ENCODE results near the gene RBP5.

RBP5 gene

DNA sequence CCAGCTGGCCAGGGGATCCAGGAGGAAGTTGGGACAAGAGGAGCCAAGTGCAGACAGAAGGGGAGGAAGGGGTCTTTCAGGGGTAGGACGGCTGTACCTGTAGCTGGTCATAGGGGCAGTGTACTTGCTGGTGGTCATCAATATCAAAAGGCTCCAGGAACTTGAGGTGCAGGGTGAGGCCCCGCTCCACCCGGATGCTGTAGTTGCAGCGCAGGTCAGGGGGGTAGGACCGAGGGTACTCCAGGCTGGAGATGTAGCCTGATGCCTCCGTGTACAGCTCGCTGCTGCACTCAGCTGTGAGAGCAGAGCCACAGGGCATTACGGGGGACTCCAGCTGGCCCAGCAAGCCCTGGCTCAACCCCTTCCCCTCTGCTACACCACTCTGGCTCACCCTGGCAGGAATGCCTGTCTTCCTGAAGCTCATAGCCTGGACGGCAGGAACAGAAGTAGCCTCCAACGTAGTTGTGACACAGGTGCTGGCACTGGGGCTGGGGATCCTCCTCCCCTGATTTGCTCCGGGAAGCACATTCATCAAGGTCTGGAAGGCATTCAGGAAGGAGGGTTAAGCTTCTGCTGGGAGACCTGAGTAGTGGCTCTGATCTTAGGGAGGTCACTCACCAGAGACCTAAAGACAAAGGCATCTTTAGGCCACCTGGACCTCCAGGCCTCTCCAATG, 39.4 kb downstream of the RBP5 start:
- no peak overlapping the region for H3K4me3 ChIP-seq (ENCODE audit: low read depth, low read length)
- TF ChIP-seq, protein P1, sequence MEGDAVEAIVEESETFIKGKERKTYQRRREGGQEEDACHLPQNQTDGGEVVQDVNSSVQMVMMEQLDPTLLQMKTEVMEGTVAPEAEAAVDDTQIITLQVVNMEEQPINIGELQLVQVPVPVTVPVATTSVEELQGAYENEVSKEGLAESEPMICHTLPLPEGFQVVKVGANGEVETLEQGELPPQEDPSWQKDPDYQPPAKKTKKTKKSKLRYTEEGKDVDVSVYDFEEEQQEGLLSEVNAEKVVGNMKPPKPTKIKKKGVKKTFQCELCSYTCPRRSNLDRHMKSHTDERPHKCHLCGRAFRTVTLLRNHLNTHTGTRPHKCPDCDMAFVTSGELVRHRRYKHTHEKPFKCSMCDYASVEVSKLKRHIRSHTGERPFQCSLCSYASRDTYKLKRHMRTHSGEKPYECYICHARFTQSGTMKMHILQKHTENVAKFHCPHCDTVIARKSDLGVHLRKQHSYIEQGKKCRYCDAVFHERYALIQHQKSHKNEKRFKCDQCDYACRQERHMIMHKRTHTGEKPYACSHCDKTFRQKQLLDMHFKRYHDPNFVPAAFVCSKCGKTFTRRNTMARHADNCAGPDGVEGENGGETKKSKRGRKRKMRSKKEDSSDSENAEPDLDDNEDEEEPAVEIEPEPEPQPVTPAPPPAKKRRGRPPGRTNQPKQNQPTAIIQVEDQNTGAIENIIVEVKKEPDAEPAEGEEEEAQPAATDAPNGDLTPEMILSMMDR (IDR thresholded peaks at IDR 0.05; ENCODE audit: low read depth, low read length): no peak

DNA sequence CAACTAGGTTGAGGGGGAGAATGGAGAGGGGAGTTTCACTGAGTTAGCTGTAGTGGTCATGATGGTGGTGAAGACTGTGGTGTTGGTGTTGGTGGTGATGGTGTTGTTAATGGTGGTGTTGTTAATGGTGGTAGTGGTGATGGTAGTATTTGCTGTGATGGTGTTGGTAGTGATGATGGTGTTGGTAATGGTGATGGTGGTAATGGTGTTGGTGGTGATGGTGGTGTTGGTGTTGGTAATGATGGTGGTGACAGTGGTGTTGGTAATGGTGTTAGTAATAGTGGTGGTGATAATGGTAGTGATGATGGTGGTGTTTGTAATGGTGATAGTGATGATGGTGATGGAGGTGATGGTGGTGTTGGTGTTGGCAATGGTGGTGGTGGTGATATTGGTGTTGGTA, 45.6 kb downstream of the RBP5 start:
- Histone ChIP-seq H3K9me3 (no peaks in the 10 kb centered on the region), H3K4me1 (no peaks in the 10 kb centered on the region), H3K4me3 (ENCODE audit: low read depth, low read length) (no peak overlapping the region), H3K36me3 (no peaks in the 10 kb centered on the region), H3K27me3 (peaks cover 4% of the 10 kb centered on the region; the same call in 1 of the 2 replicates)
- TF ChIP-seq, protein P1 (IDR thresholded peaks at IDR 0.05; ENCODE audit: low read depth, low read length): no peak
- no peak for DNase-seq

More for the DNA sequence above, 39.4 kb downstream of the RBP5 start:
- no peak for DNase-seq
- no peaks in the 10 kb centered on the region for H3K36me3 ChIP-seq
- no peaks in the 10 kb centered on the region for H3K9me3 ChIP-seq
- H3K27me3 ChIP-seq: peaks cover 4% of the 10 kb centered on the region; the same call in 1 of the 2 replicates
- H3K4me1 ChIP-seq: no peaks in the 10 kb centered on the region

DNA sequence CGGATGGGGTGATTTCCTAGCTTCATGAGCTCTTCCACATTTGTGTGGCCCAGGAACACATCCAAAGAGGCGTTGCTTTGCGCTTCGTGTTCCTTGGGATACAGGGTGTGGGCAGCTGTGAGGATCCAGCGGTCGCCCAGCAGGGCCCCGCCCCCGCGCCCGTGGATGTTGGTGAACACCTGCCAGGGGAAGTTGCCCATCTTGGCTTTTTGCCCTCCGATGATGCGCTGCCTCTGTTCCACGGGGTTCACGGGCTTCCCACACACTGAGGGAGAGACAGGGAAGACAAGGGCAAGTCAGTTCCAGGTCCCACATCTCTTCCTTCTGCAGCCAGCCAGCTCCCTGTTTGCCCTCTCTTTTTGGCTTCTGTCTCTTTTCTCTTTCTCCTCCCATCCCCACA, 47.7 kb downstream of the RBP5 start:
- Histone ChIP-seq H3K9me3 (no peaks in the 10 kb centered on the region), H3K36me3 (no peaks in the 10 kb centered on the region), H3K4me3 (ENCODE audit: low read depth, low read length) (no peak overlapping the region), H3K27me3 (no peaks in the 10 kb centered on the region), H3K4me1 (no peaks in the 10 kb centered on the region)
- no peak for DNase-seq
- TF ChIP-seq, protein P1 (IDR thresholded peaks at IDR 0.05; ENCODE audit: low read depth, low read length): no peak

DNA sequence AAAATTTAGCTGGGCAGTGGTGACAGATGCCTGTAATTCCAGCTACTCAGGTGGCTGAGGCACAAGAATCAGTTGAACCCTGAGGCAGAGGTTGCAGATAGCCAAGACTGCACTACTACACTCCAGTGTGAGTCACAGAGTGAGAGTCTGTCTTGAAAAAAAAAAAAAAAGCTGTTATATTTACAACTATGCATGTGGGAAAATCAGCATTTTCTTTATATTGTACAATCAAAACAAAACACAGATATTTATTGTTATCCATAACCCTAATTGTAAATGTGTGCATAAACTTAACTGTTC, 48.9 kb downstream of the RBP5 start:
- no peak for DNase-seq
- TF ChIP-seq, protein P1 (IDR thresholded peaks at IDR 0.05; ENCODE audit: low read depth, low read length): no peak
- Histone ChIP-seq H3K4me3 (ENCODE audit: low read depth, low read length) (no peak overlapping the region), H3K9me3 (no peaks in the 10 kb centered on the region), H3K36me3 (no peaks in the 10 kb centered on the region), H3K27me3 (peaks cover 3% of the 10 kb centered on the region), H3K4me1 (no peaks in the 10 kb centered on the region)

DNA sequence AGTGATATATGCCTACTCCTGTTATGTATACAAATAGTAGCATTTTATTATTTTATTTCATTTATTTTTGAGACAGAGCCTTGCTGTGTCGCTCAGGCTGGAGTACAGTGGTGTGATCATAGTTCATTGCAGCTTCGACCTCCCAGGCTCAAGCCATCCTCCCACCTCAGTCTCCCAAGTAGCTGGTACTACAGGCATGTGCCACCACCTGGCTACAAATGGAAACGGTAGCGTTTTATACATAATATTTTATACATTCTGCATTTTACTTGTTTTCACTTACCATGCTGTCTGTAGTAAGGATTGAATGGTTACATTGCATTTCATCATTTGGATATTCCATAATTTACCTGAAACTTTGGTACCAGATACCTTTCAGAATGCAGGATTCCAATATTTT, 50.5 kb downstream of the RBP5 start:
- H3K4me3 ChIP-seq (ENCODE audit: low read depth, low read length): no peak overlapping the region
- no peaks in the 10 kb centered on the region for H3K4me1 ChIP-seq
- DNase-seq: no peak
- TF ChIP-seq, protein P1 (IDR thresholded peaks at IDR 0.05; ENCODE audit: low read depth, low read length): no peak
- H3K36me3 ChIP-seq: no peaks in the 10 kb centered on the region
- peaks cover 17% of the 10 kb centered on the region for H3K27me3 ChIP-seq
- no peaks in the 10 kb centered on the region for H3K9me3 ChIP-seq

DNA sequence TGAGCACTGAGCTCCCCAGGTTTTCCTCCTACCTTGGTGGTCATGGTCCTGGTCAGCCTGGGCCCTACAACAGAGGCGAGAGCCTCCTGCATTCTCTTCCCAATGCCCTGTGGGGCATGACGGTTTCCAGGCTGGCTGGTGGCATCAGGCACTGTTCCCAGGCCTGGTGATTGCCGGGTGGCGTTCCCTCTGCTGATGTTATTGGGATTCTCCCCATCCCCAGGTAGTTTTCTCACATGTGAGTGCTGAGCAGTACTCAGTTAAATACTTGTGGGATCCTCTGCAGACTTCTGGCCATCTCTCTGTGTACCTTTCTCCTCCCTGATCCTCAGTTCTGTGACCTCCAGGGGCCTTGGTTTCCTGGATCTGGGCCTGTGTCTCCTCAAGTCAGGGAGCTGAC, 52.2 kb downstream of the RBP5 start:
- DNase-seq: no peak
- Histone ChIP-seq H3K4me3 (ENCODE audit: low read depth, low read length) (no peak overlapping the region), H3K4me1 (no peaks in the 10 kb centered on the region), H3K9me3 (no peaks in the 10 kb centered on the region), H3K27me3 (peaks cover 30% of the 10 kb centered on the region), H3K36me3 (no peaks in the 10 kb centered on the region)
- TF ChIP-seq, protein P1 (IDR thresholded peaks at IDR 0.05; ENCODE audit: low read depth, low read length): no peak

Measured in BE2C (cell line).